H1 (cell line): ENCODE data around the gene OR52E8. TPM values are rescaled to one million over a fixed set of nuclear protein-coding genes. Genes with fewer than 3 reads are reported as not detected.

Experiments used
- CTCF ChIA-PET: fragments of 300-600 bp; sonication (Branson Sonifier 250); formaldehyde crosslinking; loops from one replicate; lab custom pipeline; 2021; ENCODE audit not compliant: partially characterized antibody; lab: Charles Lee
- POLR2A ChIA-PET: fragments of 300-600 bp; sonication (Branson Sonifier 250); formaldehyde crosslinking; loops from one replicate; lab custom pipeline; 2021; ENCODE audit warnings: inconsistent platforms; ENCODE audit not compliant: partially characterized antibody; lab: Charles Lee
- DNase-seq, 2 experiments: peaks; one replicate each; pipeline versions ENCODE4 v3.0.0 to v3.0.0-alpha.2; 2010 to 2022; ENCODE audit warnings: low spot score in 2 of 2, low read depth in 1 of 2, mixed read lengths in 1 of 2
- FAIRE-seq: peaks from 2 replicates; lab custom pipeline; 2011; peaks lifted over from hg19 to GRCh38; lab: Jason Lieb, UNC
- H2AFZ ChIP-seq: 2 replicates; pipeline ENCODE4 v1.8.1; 2012; ENCODE audit warnings: low read length, inconsistent platforms
- H2AK5ac ChIP-seq: 2 replicates; pipeline ENCODE4 v1.6.1; 2013; ENCODE audit warnings: low read depth, low read length
- H2BK120ac ChIP-seq: replicated peaks from 2 replicates; pipeline ENCODE3; 2013; ENCODE audit warnings: low read depth, low read length, inconsistent platforms
- H2BK12ac ChIP-seq: 2 replicates; pipeline ENCODE4 v1.6.1; 2013; ENCODE audit warnings: low read depth, low read length
- H2BK15ac ChIP-seq: 2 replicates; pipeline ENCODE4 v1.6.1; 2013; ENCODE audit warnings: low read length
- H2BK20ac ChIP-seq: 2 replicates; pipeline ENCODE4 v1.6.1; 2013; ENCODE audit warnings: low read length
- H2BK5ac ChIP-seq: 2 replicates; pipeline ENCODE4 v1.6.1; 2013; ENCODE audit warnings: low read depth, low read length
- H3K14ac ChIP-seq: 2 replicates; pipeline ENCODE4 v1.6.1; 2013; ENCODE audit warnings: inconsistent platforms; ENCODE audit not compliant: insufficient read length
- H3K18ac ChIP-seq: 2 replicates; pipeline ENCODE4 v1.6.1; 2013; ENCODE audit warnings: low read length; ENCODE audit errors: extremely low read depth
- H3K23ac ChIP-seq: 2 replicates; pipeline ENCODE4 v1.6.1; 2013; ENCODE audit warnings: inconsistent platforms; ENCODE audit not compliant: insufficient read length
- H3K23me2 ChIP-seq: 2 replicates; pipeline ENCODE4 v1.6.1; 2013; ENCODE audit warnings: low read depth, low read length
- H3K27ac ChIP-seq: 2 replicates; pipeline ENCODE4 v1.6.1; 2011; ENCODE audit warnings: low read depth, low read length, inconsistent platforms
- H3K27me3 ChIP-seq, 4 experiments: replicated peaks in 1 of 4; 1 replicate in 1 of 4; 2 replicates in 3 of 4; pipeline versions ENCODE4 v1.6.1 to v1.8.1; 2011 to 2013; ENCODE audit warnings: low read length in 3 of 4, mild to moderate bottlenecking in 3 of 4, inconsistent platforms in 2 of 4, mixed read lengths in 2 of 4, moderate library complexity in 1 of 4; ENCODE audit not compliant: control insufficient read depth in 3 of 4, insufficient read depth in 3 of 4; ENCODE audit errors: extremely low read depth in 1 of 4
- H3K36me3 ChIP-seq, 4 experiments: 2 replicates each; pipeline versions ENCODE4 v1.6.1 to v1.8.1; 2011 to 2013; ENCODE audit warnings: mild to moderate bottlenecking in 4 of 4, low read length in 3 of 4, moderate library complexity in 2 of 4, control low read depth in 1 of 4, inconsistent platforms in 1 of 4; ENCODE audit not compliant: insufficient read depth in 4 of 4, control insufficient read depth in 2 of 4
- H3K4ac ChIP-seq: replicated peaks from 2 replicates; pipeline ENCODE3; 2013; ENCODE audit warnings: low read length, low read depth, mixed read lengths, inconsistent platforms; ENCODE audit not compliant: insufficient read length
- H3K4me1 ChIP-seq, 4 experiments: replicated peaks in 1 of 4; 1 replicate in 1 of 4; 2 replicates in 3 of 4; pipeline versions ENCODE4 v1.6.1 to v1.8.1; 2011 to 2013; ENCODE audit warnings: low read length in 3 of 4, inconsistent platforms in 2 of 4, mixed read lengths in 1 of 4; ENCODE audit not compliant: insufficient read depth in 4 of 4, control insufficient read depth in 3 of 4
- H3K4me2 ChIP-seq, 2 experiments: 2 replicates each; pipeline versions ENCODE4 v1.6.1 to v1.8.1; 2011 to 2013; ENCODE audit warnings: low read depth in 2 of 2, low read length in 2 of 2, control low read depth in 1 of 2, inconsistent platforms in 1 of 2, mild to moderate bottlenecking in 1 of 2; ENCODE audit not compliant: insufficient read depth in 1 of 2
- H3K4me3 ChIP-seq, 4 experiments: fragments of 200-600, 300-600 bp in 1 of 4; sonication (generic), shearing (Covaris generic), sonication (Bioruptor Twin) in 1 of 4; 2 replicates each; pipeline versions ENCODE4 v1.5.1 to v1.8.1; 2011 to 2016; ENCODE audit warnings: low read length in 4 of 4, low read depth in 3 of 4, control low read depth in 2 of 4, inconsistent platforms in 2 of 4, mild to moderate bottlenecking in 2 of 4, mixed read lengths in 1 of 4, moderate library complexity in 1 of 4; ENCODE audit not compliant: insufficient read depth in 2 of 4; ENCODE audit errors: extremely low read depth in 1 of 4
- H3K56ac ChIP-seq: replicated peaks from 2 replicates; pipeline ENCODE3; 2013; ENCODE audit warnings: low read depth, mild to moderate bottlenecking, mixed read lengths, low read length, inconsistent platforms; ENCODE audit not compliant: insufficient read length
- H3K79me1 ChIP-seq: 2 replicates; pipeline ENCODE4 v1.6.1; 2013; ENCODE audit warnings: low read depth, low read length, control low read depth
- H3K79me2 ChIP-seq, 2 experiments: 2 replicates each; pipeline versions ENCODE4 v1.6.1 to v1.8.1; 2012 to 2013; ENCODE audit warnings: low read length in 2 of 2, mild to moderate bottlenecking in 2 of 2, inconsistent platforms in 1 of 2; ENCODE audit not compliant: insufficient read depth in 2 of 2, control insufficient read depth in 1 of 2
- H3K9ac ChIP-seq, 4 experiments: replicated peaks in 1 of 4; 1 replicate in 1 of 4; 2 replicates in 3 of 4; pipeline versions ENCODE4 v1.6.1 to v1.8.1; 2011 to 2013; ENCODE audit warnings: low read depth in 3 of 4, low read length in 3 of 4, control low read depth in 2 of 4, mild to moderate bottlenecking in 2 of 4, moderate library complexity in 2 of 4, inconsistent platforms in 1 of 4; ENCODE audit errors: extremely low read depth in 1 of 4
- H3K9me3 ChIP-seq, 2 experiments: 2 replicates each; pipeline versions ENCODE4 v1.6.1 to v1.8.1; 2012 to 2013; ENCODE audit warnings: mild to moderate bottlenecking in 2 of 2, moderate library complexity in 2 of 2, control low read depth in 1 of 2, inconsistent platforms in 1 of 2, low read depth in 1 of 2, low read length in 1 of 2, mixed read lengths in 1 of 2; ENCODE audit not compliant: insufficient read depth in 2 of 2
- H4K20me1 ChIP-seq, 2 experiments: replicated peaks in 1 of 2; 2 replicates each; pipeline versions ENCODE3 to v1.8.1; 2011 to 2013; ENCODE audit warnings: inconsistent platforms in 2 of 2, low read length in 2 of 2, mild to moderate bottlenecking in 1 of 2; ENCODE audit not compliant: insufficient read depth in 2 of 2, control insufficient read depth in 1 of 2
- H4K5ac ChIP-seq: 2 replicates; pipeline ENCODE4 v1.6.1; 2013; ENCODE audit warnings: low read length, low read depth, mixed read lengths, inconsistent platforms; ENCODE audit not compliant: insufficient read length
- H4K8ac ChIP-seq: 2 replicates; pipeline ENCODE4 v1.8.0; 2013; ENCODE audit warnings: mild to moderate bottlenecking, moderate library complexity, low read length, inconsistent platforms; ENCODE audit not compliant: insufficient read depth; ENCODE audit errors: extremely low read depth
- H4K91ac ChIP-seq: replicated peaks from 2 replicates; pipeline ENCODE3; 2013; ENCODE audit warnings: low read length, mixed read lengths, inconsistent platforms; ENCODE audit not compliant: insufficient read length
- ASH2L ChIP-seq: fragments of 200-600, 300-600 bp; sonication (generic); IDR thresholded peaks from one replicate; pipeline ENCODE4 v1.7.1; 2017; ENCODE audit warnings: low read length
- BACH1 ChIP-seq: IDR thresholded peaks from 2 replicates; pipeline ENCODE4 v1.6.1; 2012; ENCODE audit warnings: low read length, improper control_type of control experiment
- EP300 ChIP-seq, 2 experiments: IDR thresholded peaks; 1 replicate in 1 of 2; 2 replicates in 1 of 2; pipeline ENCODE4 v1.6.1; 2011 to 2012; ENCODE audit warnings: low read depth in 2 of 2, low read length in 2 of 2, mild to moderate bottlenecking in 2 of 2, borderline replicate concordance in 1 of 2, inconsistent platforms in 1 of 2, moderate library complexity in 1 of 2
- EZH2 ChIP-seq: fragments of 200-600 bp; sonication (generic); IDR thresholded peaks from 2 replicates; pipeline ENCODE4 v1.7.1; 2012; ENCODE audit warnings: low read depth, mild to moderate bottlenecking, moderate library complexity, low read length, inconsistent platforms; ENCODE audit not compliant: severe bottlenecking
- HDAC2 ChIP-seq, 2 experiments: fragments of 300-600 bp in 1 of 2; sonication (generic) in 1 of 2; IDR thresholded peaks; 2 replicates each; pipeline ENCODE4 v1.6.1; 2011 to 2012; ENCODE audit warnings: low read depth in 2 of 2, low read length in 2 of 2, mild to moderate bottlenecking in 2 of 2, moderate library complexity in 2 of 2, borderline replicate concordance in 1 of 2, inconsistent platforms in 1 of 2
- HDAC6 ChIP-seq: IDR thresholded peaks from one replicate; pipeline ENCODE4 v1.7.1; 2012; ENCODE audit warnings: low read depth, mild to moderate bottlenecking, inconsistent platforms, low read length, moderate library complexity
- JUN ChIP-seq: IDR thresholded peaks from 2 replicates; pipeline ENCODE4 v1.6.1; 2011; ENCODE audit warnings: low read depth, mild to moderate bottlenecking, improper control_type of control experiment, low read length
- NANOG ChIP-seq: IDR thresholded peaks from 2 replicates; pipeline ENCODE4 v1.6.1; 2011; ENCODE audit warnings: low read length, low read depth, mild to moderate bottlenecking, inconsistent platforms; ENCODE audit not compliant: insufficient read depth, poor library complexity, severe bottlenecking
- RBBP5 ChIP-seq: IDR thresholded peaks from 2 replicates; pipeline ENCODE4 v1.7.1; 2012; ENCODE audit warnings: low read depth, mild to moderate bottlenecking, inconsistent platforms, low read length, moderate library complexity, borderline replicate concordance
- RFX5 ChIP-seq: IDR thresholded peaks from 2 replicates; pipeline ENCODE4 v1.6.1; 2011; ENCODE audit warnings: low read depth, low read length, improper control_type of control experiment, borderline replicate concordance
- SIRT6 ChIP-seq: IDR thresholded peaks from one replicate; pipeline ENCODE4 v1.7.1; 2012; ENCODE audit warnings: low read length, inconsistent platforms
- SP2 ChIP-seq: IDR thresholded peaks from 2 replicates; pipeline ENCODE4 v1.6.1; 2012; ENCODE audit warnings: mild to moderate bottlenecking, low read length, inconsistent platforms
- SP4 ChIP-seq: IDR thresholded peaks from 2 replicates; pipeline ENCODE4 v1.6.1; 2012; ENCODE audit warnings: low read length, inconsistent platforms
- SRF ChIP-seq: IDR thresholded peaks from 2 replicates; pipeline ENCODE4 v1.6.1; 2011; ENCODE audit warnings: mild to moderate bottlenecking, low read depth, low read length, moderate library complexity
- WGBS, 2 experiments: shearing (Covaris generic) in 1 of 2; methylation state at CpG; one replicate each; pipeline versions ENCODE4 v1.1.6 to v1.1.7; 2013 to 2015; ENCODE audit warnings: low lambda C conversion rate in 2 of 2, mixed read lengths in 2 of 2, inconsistent platforms in 1 of 2, low coverage in 1 of 2, missing lambda C conversion rate in 1 of 2; ENCODE audit not compliant: insufficient replicate concordance in 2 of 2, insufficient coverage in 1 of 2, insufficient read length in 1 of 2; ENCODE audit errors: extremely low coverage in 1 of 2, missing lambda C conversion rate in 1 of 2; 5-methylcytosine and 5-hydroxymethylcytosine counted together
- polyA plus RNA-seq, 7 experiments: library from polyadenylated mRNA; depleted of rRNA in 3 of 7; stranded (reverse) in 5 of 7; unstranded in 2 of 7; fragments of >200 nt in 5 of 7; fragments of 200-250 nt in 2 of 7; gene quantifications; 1 replicate in 5 of 7; 2 replicates in 1 of 7; 4 replicates in 1 of 7; pipeline versions ENCODE4 v1.2.1 to v1.2.3, GENCODE V29; 2011 to 2013; ENCODE audit warnings: missing spikeins in 2 of 7, mixed read lengths in 2 of 7
- total RNA-seq: library from RNA; stranded (reverse); fragmentation: NEBNext Ultra II Directional; extraction: Animal tissue kit (Norgen Biotek cat#: 25700); gene quantifications from 2 replicates; pipeline ENCODE4 v1.2.1, GENCODE V29; 2021

Gene OR52E8
- total and polyA plus RNA-seq, 2 of the 8 experiments (the other 6 are each of a cell fraction or from before 2014, with no cell fraction given), result not detected

DNA sequence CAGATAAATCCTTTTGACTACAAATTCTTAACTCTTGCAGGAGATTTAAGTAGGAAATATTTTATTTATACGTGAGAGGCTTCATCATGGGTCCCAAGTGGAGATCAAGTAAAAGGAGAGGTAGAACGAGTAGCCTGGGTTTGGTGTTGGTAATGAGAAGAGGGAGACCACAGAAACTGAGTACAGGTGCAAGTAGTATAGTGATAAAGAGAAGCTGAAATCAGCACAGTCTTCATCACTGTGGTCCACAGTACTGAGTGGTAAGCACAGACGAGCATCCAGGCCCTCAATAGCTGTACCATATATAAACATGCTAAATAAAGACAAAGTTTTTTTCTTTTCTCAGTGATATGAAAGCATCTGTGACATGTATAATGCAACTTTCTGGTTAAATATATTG is 29.7 kb upstream of the OR52E8 start:
- Histone ChIP-seq H4K91ac (no peak overlapping the region), H3K9me3 (no peaks in the 10 kb centered on the region), H3K9ac (no peak overlapping the region), H2BK5ac (no peak overlapping the region), H3K23me2 (no peaks in the 10 kb centered on the region), H2BK20ac (no peak overlapping the region), H2BK120ac (no peak overlapping the region), H3K79me1 (no peaks in the 10 kb centered on the region), H3K4me3 (no peak overlapping the region), H3K23ac (no peak overlapping the region), H3K27ac (no peak overlapping the region), H3K14ac (no peak overlapping the region), H4K5ac (no peak overlapping the region), H2BK12ac (no peak overlapping the region), H2AK5ac (no peak overlapping the region), H4K8ac (no peak overlapping the region), H3K4me1 (no peaks in the 10 kb centered on the region), H3K18ac (no peak overlapping the region), H2BK15ac (no peak overlapping the region), H3K79me2 (no peaks in the 10 kb centered on the region), H3K4me2 (no peak overlapping the region), H4K20me1 (no peaks in the 10 kb centered on the region), H3K4ac (no peak overlapping the region), H3K36me3 (no peaks in the 10 kb centered on the region), H2AFZ (no peak overlapping the region), H3K56ac (no peak overlapping the region), H3K27me3 (no peaks in the 10 kb centered on the region)
- ChIA-PET CTCF (interaction anchor here (1.5 kb wide), 1 partner anchor 411 kb away, joined by 3 read pairs; no protein-coding TSS in a partner anchor), POLR2A (interaction anchor here (0.6 kb wide), 1 partner anchor 128 kb away, joined by 4 read pairs; no protein-coding TSS in a partner anchor)
- no peak for FAIRE-seq
- DNase-seq, result no peak
- 82% methylated on average over 3 of the region's 3 CpGs; no CpG with 5 or more reads in 1 of the 2 experiments for WGBS, 2 experiments
- TF ChIP-seq SP4 (no peak), ASH2L (no peak), EP300 (IDR thresholded peaks at IDR 0.05; ENCODE audit: borderline replicate concordance in 1 of 2, low read depth in 2 of 2, low read length in 2 of 2) (no peak), EZH2 (no peak), RBBP5 (no peak), SRF (no peak), RFX5 (no peak), JUN (no peak), BACH1 (no peak), SIRT6 (no peak), SP2 (no peak), HDAC2 (IDR thresholded peaks at IDR 0.05; ENCODE audit: borderline replicate concordance in 1 of 2, low read depth in 2 of 2, low read length in 2 of 2) (no peak), HDAC6 (no peak), NANOG (no peak)
